Activated CD4-positive, alpha-beta T cell treated with anti-CD3 and anti-CD28 coated beads for 24 hours (primary cell): ENCODE data around the gene PALMD.

Source experiments
- DNase-seq, 2 donors: peaks; one replicate each; pipeline ENCODE4 v3.0.0-alpha.2; 2020; ENCODE audit warnings: low read depth in 2 of 2

PALMD gene

DNA sequence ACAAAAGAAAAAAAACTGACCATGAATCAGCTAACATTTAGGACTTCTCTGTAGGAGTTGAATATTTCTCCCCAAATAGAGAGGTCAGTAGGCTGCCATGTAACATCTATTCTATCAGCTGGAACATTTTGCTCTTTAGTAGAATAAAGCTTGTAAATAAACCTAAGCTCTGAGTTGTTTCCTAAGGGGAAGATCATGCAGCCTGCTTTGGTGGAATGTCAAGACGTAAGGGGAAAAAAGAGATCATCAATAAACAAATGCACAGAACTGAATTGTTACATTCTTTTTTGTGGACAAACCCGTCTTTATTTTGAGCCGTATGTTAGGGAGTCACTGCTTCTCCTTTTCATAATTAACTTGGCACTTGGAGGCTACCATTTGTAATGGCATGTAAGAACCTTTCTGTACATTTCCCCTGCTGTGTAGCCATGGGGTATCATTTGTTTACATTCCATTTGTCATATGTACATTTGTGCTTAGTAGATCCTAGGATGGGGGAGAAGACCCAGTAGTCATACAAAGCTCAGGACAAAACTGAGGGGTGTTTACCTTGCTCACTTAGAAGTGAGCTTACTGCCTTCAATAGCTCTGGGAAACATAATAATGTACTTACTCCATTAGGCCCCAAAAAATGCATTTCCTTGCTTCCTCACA lies 10.8 kb upstream of the PALMD start:
- no peak for DNase-seq

DNA sequence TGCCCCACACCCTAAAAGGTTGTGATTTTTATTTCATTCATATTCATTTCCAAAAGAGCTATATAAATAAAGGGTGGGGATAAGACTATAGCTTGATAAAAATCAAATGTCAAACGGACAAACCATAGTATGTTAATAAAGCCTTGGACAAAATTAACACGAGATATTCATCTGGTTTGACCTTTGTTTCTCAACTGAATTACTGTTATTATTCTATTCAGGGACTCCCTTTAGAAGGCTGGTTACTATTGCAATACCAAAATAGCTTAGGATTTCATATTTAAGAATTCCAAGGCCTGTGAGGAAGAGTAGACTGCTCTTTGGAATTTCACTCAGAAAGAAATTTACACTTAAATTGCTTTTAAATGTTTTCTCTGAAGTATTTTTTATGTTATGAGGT lies 10.2 kb upstream of the PALMD start:
- DNase-seq: no peak

DNA sequence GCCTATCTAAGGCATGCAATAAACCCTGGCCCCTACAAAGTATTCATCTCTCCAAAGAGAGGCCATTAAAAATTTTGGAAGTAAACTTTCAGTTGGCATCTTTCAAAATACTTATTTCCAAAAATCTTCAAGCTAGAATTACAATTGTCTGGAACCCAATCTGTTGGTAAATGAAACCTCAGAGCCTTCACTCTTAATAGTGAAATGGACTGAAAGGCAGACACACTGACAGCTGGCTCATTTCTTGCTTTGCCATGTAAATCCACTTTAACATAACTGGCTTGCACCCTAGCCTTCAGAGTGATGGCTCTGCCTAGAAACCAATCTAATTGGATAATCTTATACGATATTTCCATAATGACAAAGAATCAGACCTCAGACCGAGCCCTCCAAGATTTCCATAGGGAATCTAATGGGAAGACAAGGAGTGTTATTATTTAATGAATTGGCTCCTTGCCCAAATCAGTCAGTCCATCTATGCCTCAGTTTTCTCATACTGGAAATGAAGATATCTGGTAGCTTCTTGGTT lies 9.2 kb upstream of the PALMD start:
- no peak for DNase-seq

DNA sequence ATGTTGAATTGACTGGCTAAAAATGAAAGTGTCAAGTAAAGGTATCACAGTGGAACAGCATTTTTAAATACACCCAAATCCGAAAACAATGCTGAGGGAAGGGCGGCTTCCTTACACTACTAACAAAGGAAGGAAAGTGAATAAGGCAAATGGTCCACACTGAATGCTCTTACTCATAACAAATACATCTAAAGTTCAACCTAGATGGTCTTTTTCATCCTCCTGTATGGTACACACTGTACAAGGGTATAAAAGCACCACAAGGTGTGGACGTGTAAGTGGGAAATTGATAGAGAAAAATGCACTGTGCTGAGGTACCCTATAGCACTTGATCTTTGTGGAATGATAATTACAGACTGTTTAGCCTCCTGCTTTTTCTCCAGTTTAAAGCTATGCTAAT lies 7.1 kb upstream of the PALMD start:
- DNase-seq: no peak

DNA sequence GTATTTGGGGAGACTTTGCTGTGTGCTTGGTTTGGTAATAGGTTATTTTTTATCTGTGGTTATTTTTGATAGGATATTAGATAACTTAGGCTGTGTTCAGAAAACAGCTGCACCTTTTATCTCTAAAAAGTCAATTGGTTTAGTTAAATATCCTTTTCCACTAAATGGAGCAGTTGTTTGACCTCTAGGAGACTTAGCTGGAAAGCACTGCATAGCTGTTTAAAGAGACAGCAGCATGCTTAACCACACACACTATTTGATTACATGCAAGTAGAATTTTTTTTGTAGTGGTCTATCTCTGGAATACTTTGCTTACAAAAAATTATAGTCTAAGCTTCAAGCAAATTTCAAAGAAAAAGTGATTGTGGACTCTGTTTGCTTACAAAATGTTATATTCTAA lies 6.5 kb upstream of the PALMD start:
- no peak for DNase-seq

DNA sequence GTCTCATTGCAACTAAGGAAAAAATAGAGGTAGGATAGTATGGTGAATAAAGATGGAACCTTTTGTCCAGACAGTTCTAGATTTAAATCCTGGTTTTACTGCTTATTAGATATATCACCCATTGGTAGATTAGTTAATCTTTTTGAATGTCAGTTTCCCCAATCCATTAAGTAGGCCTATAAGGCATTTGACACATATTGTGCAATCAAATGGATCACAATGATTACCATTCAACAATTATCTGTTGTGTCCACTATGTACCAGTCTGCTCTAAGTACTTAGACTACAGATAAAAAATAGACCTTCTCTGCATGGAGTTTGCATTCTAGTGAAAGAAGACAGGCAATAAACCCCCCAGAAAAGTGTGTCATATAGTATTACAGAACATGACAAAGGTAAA lies 6.0 kb upstream of the PALMD start:
- DNase-seq: no peak

DNA sequence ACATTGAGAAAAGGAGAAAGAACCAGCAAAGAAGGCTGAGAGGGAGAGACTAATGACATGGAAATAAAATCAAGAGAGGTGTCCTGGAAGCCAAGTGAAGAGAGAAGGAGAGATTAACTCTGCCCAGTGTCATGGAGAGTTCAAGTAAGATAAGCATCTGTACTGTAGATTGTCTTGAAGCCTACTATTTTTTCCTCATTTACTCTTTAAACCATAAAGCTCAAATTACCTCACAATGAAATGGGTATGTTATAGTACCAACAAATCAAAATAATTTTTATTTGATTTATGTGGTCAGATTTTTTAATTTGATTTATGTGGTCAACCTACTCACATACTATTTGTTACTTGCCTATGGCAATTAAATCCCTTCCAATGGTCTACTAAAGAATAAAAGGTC lies 5.2 kb upstream of the PALMD start:
- no peak for DNase-seq

DNA sequence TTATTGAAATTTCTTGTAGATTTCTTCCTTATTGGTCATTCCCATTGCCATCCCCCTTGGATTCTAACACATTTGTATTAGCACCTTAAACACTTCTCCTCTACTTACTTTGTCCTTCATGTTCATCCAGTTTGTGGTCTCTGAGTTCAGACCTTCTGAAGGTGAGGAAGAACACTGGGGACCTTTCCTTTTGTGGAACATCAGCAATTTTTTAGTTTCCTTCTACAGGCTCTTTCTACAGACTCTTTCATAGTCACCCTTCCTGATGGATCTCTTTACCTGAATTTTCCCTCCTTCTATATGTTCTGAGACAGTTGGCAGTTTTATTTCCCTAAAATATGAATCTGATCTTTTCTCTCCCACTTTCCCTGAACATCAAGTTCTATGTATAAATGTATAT lies 4.4 kb upstream of the PALMD start:
- DNase-seq: no peak

DNA sequence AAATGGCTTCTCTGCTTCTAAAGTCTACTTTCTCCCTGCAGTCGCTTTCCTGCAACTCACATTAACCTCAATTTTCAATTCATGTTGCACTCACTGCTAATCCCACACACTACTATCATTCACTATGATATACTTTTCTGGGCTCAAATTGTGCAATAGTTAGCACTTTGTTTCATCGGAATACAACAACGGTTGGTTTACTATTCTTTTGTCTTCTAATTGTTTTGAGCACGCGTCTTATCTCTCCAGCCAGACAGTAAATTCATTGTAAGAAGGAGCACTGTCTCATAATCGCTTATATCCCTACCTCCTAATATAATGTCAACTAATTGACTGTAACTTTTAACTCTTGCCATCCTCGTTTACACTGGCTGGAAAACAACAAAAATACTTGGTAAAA lies 3.9 kb upstream of the PALMD start:
- DNase-seq: no peak

DNA sequence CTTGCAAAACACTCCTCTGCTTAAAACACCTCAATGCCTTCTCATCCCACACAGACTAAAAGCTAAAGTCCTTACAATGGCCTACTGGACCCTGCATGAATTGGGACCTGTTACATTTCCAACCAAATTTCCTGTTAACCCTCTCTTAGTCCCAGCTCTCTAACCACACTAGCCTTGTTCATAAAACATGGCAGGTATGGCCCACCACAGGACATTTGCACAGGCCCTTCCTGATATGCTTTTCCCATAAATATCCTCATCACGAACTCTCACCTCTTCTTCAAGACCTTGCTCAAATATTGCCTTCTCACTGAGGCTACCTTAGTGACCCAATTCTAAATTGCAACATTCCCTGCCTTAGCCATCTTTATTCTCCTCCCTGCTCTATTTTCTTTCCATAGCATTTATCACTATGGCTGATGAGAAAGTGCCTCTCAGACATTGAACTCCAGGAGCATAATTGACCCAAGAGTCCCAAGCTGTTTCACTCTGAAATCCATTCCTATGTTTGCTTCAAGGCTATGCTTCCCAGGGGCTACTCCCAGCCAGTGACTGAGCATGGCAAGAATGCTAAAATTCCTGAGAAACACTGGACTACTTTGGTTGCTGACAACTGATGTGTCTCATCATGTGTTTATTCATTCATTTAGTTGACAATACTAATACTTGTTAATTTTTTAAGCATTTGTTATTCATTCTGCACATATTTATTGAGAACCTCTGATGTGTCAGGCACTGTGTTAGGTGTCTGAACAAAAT lies 2.7 kb upstream of the PALMD start:
- no peak for DNase-seq

DNA sequence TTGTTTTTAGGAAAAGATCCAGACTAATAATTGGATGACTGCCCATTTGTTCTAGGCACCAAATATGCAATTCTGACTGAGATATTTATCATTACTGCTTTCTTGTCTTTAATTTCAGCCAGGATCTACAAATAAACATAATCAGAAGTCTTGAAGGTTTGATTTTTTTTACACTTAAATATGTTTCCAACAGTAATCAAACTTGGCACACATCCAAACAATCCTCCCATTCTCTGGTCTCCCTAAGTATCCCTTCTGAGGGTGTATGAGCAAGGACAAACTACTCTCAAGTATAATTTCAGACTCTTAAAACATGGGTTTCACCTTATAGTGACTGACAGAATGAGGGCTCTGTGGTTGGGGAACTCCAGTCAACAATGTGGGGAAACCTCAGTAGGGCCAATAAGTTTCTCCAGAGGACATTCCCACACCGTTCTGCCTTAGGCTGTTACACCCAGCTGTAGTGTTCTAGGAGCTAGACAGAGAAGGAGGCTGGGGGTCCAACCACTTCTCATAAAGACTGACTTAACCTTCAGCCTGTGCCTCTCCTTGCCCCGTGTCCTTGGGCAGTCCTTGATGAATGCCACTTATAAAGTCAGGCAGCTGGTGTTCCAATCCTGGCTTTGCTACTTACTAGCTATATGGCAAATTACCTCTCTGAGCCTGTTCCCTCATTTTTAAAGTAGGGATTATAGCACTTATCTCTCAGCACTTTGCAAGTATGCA lies 1.5 kb upstream of the PALMD start:
- DNase-seq: no peak

DNA sequence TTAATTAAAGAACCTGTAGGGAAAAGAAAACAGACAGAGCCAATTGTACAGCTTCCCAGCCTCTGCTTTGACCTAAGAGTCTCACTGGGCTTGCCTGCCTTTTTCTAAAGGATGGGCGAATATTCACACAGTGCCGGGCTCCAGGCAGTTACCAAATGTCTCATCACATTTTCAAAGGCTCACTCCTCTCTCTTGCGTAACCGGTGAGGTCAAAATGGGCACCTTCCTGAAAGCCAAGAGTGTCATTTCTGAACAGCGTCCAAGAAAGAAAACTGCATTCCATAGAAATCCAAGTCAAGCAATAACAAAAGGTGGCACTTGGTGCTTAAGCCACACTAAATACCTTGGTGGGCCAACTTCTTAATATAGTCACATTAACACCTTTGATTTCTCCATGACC lies 710 bp upstream of the PALMD start:
- no peak for DNase-seq

DNA sequence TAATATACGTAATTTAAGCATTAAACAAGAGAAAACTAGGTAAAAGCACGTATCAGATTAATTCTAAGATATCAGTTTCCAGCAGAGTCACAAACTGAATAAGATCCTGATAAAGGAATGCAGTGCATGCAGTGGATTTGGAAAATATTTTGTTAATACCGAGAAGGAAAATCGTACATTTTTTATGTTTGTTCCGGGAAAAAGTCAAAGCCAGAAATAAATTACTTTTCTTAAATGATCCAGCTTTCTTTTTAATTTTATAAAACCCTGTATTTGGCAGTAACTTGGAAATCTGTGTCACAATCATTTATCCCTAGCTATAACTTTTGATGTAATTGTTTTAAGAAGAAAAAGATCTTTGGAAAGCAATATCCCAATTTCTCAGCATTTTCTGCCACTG lies 955 bp downstream of the PALMD start:
- DNase-seq: no peak

DNA sequence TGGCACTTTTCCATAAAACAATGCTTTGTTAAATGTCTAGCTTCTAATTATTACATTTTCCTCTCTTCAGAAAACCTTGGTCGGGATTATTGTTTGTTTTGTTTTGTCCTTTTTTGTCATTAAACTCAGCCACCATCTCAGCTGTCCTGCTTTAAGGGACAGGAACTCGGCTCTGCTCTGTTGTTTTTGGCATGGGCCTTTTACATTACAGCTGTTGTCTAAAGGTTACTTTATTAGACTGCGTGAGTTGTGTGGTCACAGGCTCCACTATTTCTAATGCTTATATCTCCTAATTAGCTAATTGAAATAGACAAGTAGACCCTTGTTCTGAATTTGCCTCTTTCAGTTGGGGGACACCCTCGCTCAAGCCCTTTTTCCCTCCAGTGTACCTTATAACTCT lies 1.6 kb downstream of the PALMD start:
- no peak for DNase-seq

DNA sequence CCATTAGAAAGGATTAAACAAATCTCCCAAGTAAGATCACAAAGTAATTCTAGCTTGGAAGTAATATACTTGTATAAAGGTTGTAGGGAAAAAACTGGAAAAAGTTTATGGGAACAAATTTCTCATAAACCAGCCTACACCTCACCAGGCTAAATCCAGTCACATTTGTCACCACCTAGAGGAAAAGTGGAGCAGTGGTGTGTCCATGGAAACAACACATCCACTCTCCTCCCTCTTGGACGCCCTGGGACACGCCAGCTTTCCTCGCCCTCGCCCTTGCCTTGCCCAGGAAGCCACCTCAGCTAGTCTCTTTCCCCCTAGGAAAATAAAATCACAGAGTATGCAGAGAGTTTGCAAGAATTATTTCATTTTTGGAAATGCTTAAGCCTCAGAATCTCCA lies 2.2 kb downstream of the PALMD start:
- DNase-seq: no peak

DNA sequence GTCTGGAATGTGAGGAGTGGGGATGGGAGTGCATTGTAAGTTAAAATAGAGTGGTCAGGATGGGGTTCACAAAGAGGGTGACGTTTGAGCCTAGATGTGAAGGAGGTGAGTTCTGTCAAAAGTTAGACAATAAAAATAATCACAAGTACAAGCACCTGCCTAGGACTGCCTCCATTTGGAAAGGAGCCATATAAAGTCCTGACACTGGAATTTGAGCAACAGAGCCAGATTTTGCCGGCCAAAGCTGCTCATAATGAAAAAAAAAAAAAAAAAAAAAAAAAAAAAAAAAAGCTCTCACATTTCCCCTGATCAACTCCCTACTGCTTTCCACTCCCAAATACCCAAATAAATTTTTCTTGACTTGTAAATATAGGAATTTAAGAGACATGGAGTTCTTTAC lies 4.1 kb downstream of the PALMD start:
- DNase-seq: no peak

DNA sequence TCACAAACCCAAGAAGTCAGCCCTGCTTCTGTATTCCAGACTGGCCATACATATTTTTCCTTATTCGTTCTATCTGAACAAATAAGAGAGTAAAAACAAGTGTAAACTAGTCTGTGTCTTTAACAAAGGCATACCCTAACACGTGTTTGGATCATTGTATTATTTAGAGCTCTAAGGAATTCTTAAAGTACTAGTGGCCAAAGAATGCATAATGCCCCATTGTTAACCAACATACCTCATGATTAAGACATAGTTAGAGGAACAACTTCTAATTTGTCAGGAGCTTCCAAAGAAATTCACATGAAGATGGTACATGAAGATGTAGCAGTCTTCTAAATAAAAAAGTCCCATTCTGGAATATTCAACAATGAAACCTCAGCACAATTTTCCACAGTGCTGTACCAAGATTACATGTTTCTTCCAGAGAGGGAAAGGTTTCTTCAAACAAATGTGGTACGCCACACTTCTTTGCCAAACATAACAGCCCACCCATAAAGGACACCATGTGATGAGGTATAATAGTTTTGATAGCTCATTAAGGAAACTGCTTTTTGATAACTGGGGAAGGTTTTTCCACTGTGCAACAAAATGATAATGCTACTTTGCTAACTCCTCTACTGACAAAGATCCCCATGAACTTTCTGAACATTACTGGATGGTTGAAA lies 5.0 kb downstream of the PALMD start:
- no peak for DNase-seq

DNA sequence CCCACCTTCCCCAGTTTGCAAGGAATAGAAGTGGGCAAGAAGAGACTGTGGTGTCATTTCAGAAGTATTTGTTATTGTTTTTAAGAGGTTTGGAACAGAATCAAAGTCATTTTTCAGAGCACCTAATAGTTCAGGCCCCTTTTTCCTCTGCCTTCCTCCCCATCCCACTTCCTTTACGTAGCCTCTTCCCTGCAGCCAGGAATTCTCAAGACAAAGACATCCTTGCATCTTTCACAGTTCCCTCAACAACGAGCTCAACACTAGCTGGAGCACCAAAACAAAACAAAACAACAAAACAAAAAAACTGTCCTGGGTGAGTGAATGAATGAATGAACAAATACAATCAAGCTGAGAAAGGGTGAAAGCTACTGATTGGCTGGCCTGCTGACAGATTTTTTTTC lies 7.0 kb downstream of the PALMD start:
- DNase-seq: no peak

DNA sequence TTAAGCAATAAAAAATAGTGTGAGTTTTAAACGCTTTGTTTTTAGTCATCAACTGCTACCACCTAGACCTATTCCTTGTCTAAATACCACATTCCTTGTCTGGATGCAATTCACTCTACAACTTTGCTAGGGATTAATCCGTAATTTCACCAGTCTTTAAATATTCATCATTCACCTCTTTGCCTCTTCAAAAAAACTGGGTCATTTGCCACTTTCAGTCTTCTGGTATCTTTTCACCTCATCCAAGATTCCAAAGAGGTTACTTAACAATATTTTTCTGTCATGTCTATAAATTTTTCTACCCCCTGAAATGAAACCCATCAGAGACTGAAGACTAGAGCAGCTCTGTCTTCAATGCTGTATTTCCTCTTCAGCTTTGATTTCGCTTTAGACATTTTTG lies 9.5 kb downstream of the PALMD start:
- DNase-seq: no peak

DNA sequence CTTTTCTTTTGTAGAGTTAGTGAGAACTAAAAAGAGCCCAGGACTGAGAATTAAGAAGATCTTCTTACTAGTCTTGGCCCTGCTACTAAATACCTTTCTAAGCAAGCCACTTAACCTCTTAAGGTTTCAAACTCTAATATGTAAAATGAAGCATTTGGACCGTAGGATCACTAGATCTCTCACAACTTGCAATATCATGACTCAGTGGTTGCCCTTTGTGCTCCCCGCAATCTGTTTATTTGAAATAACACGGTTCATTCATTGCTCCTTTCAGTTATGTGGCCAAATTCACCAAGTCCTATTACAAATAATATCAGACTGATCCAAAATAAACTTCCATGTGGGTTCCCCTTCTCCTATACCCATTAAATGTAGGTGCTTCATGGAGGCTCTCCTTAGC lies 10.8 kb downstream of the PALMD start:
- DNase-seq: no peak

DNA sequence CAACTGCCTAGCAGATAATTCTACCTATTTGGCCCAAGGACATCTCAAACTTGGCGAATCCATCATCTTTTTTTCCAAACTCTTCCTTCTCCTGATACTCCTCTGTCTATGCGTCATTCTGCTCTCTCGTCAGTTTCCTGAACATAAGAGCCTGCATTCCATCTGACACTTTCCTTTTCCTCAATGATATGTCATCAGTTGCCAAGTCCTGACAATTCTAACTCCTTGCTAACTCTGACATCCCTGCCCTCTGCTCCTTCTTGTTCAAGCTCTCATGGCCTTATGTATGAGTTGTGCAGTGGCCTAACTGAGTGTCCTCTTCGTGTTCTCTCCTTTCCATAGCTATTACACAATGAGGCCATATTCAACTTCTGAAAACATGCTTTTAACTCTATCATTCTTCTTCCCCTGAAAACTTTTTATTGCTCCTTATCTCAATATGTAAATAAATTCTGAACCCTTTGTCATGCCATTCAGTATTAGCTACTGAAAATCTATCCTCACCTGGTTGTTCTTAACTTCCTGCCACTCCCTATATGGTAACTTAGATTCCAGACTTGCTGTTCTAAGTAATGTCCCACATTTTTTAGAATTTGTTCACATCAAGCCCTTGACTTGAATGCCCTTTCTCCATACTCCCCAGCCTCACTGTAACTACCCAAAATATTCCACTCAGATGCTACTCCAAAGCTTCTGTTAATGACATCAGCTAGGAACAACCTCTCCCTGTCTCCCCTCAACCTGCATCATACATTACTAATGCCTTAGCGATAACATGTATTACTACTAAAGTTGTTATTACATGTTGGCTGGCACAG lies 11.5 kb downstream of the PALMD start:
- DNase-seq: no peak

DNA sequence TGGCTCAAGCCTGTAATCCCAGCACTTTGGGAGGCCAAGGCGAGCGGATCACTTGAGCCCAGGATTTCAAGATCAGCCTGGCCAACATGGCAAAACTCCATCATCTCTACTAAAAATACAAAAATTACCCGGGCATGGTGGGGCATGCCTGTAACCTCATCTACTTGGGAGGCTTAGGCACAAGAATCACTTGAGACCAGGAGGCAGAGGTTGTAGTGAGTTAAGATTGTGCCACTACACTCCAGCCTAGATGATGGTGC lies 12.0 kb downstream of the PALMD start:
- DNase-seq: no peak
